D341Med (cell line): ENCODE results near the gene ZNF574.

ENCODE experiments used
- DNase-seq: peaks from one replicate; pipeline ENCODE4 v3.0.0; 2012; ENCODE audit warnings: low spot score

Gene ZNF574

DNA sequence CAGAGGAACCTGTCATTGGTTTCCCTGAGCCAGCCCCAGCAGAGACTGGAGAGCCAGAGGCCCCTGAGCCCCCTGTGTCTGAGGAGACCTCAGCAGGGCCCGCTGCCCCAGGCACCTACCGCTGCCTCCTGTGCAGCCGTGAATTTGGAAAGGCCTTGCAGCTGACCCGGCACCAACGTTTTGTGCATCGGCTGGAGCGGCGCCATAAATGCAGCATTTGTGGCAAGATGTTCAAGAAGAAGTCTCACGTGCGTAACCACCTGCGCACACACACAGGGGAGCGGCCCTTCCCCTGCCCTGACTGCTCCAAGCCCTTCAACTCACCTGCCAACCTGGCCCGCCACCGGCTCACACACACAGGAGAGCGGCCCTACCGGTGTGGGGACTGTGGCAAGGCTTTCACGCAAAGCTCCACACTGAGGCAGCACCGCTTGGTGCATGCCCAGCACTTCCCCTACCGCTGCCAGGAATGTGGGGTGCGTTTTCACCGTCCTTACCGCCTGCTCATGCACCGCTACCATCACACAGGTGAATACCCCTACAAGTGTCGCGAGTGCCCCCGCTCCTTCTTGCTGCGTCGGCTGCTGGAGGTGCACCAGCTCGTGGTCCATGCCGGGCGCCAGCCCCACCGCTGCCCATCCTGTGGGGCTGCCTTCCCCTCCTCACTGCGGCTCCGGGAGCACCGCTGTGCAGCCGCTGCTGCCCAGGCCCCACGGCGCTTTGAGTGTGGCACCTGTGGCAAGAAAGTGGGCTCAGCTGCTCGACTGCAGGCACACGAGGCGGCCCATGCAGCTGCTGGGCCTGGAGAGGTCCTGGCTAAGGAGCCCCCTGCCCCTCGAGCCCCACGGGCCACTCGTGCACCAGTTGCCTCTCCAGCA lies 4.2 kb downstream of the ZNF574 start:
- no peak for DNase-seq

- DNase-seq, result no peak
These were observed 4.9 kb downstream of the ZNF574 start for GRCh38 chr19:42080764-42081375.

DNA sequence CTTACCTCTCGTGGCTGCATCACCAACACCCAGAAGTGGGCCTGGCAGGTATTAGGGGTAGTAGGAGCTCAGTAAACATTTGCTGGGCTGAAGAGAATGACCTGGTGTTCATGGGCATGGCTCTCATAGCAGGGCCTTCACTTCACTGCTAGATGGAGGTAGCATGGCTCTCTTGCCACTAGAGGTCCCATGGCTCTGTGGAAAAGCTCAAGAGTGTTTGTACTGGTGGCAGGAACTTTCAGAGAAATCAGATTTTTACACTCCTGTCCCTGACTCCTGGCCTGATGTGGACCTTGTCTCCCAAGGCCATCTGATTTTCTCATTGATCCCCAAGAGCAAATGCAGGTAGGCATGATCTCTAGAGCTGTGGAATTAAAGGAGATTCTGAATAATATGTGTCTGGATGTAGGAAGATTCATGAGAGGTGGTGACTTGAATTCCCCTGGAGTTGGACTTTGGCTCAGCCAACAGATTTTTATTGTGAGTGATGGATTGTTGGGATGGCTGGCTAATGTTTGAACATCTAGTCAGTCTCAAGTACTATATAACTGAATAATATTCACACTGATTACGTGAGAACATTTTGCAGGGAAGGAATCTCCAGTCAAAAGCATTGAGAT lies 5.7 kb downstream of the ZNF574 start:
- DNase-seq, result peak; percentile 56

DNA sequence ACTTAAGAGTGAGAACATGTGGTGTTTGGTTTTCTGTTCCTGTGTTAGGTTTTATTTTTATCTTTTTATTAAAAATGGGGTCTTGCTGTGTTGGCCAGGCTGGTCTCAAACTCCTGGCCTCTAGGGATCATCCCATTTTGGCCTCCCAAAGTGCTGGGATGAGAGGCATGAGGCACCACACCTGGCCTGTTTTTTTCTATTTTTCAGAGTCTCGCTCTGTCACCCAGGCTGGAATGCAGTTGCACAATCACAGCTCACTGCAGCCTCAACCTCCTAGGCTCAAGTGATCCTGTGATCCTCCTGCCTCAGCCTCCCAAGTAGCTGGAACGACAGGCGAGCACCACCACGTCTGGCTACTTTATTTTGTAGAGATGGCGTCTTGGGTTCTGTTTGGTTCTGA lies 7.6 kb downstream of the ZNF574 start:
- no peak for DNase-seq

DNA sequence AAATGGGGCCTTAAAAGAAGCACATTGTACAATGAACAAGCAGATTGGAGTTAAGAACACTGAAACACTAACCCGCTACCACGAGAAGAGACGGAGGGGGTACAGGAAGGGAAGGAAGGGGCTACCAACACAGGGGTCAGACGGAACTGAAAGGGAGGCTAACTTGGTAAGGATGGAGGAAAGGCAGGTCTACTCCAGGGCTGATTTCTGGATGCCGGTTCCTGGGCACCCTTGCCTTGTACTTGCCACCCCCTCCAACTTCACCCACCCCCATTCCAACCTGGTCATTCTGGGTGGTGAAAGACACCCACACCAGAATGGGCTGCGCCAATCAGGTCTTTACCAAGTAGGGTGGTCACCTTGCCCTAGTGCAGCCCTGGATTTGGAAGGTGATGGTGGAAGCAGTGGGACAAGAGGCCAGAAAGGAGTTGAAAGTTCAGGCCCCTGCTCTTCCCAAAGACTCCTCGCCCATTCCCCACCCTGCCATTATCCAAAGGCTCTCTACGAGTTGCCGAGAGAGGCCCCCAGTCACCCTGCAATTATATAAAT lies 10.3 kb downstream of the ZNF574 start:
- DNase-seq, result no peak

GRCh38 chr19:42086770-42087550 lies 11.0 kb downstream of the ZNF574 start:
- DNase-seq, result no peak

GRCh38 chr19:42088471-42089190 lies 12.7 kb downstream of the ZNF574 start:
- no peak for DNase-seq

DNA sequence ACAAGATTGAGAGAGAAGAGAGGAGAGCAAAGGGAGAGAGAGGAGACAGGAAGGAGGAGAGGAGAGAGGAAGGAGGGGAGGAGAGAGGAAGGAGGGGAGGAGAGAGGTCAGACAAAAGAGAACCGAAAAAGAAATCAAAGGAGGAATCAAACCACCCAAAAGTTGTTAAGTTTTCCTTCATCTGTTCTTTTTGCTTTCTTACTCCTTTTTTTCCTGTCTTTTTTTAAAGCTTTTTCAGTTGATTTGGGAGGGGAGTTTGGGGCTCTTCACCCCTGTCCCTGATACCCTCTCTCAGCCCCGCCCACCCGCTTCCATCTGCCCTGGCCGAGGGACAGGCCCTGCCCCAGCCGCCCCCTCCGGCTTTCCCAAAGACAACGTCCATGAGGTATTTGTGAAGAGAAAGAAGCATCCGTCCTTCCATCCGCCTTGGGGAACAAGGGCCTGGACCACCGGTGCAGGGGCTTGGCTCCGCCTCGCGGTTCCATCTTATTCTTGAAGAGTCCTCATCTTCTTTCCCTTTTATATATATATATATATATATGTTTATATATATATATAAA lies 13.3 kb downstream of the ZNF574 start:
- no peak for DNase-seq

GRCh38 chr19:42089772-42090171 lies 13.8 kb downstream of the ZNF574 start:
- DNase-seq, result no peak

DNA sequence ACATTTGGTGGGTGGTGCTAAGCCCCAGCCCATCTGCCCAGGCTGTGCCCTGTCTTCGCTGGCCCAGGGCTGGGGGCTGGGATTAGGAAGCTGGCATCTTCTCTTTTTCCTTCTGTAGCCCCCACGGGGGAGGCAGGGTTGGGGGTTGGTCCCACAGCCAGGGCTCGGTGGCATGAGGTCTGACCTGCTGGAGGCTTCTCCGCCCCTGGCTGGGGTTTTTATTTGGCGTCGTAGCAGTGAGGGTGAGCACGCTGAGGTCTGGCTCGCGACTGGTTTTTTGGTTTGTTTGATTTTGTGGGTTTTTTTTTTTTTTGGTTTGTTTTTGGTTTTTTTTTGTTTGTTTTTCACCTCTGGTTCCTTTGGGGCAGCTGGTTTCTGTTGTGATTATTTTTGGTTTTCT lies 14.7 kb downstream of the ZNF574 start:
- DNase-seq, result peak; percentile 74

DNA sequence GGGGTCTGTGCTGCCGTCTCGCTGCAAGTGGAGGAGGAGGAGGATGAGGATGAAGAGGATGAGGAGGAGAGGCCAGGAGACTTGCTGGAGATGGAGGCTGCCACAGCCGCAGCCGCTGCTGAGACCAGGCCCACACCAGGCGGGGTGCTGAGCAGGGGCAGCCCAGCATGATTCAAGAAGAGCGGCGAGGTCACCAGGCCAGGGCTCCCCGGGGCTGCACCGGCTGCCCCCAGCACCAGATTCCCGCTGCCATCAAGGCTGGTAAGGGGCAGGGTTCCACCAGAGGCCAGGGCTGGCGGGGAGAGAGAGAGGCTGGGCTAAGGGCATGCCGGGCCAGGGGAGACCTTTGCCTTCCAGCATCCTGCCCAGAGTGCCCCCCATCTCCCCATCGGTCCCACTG lies 15.3 kb downstream of the ZNF574 start:
- DNase-seq, result no peak

GRCh38 chr19:42091742-42092141 lies 15.8 kb downstream of the ZNF574 start:
- DNase-seq, result peak; percentile 55

DNA sequence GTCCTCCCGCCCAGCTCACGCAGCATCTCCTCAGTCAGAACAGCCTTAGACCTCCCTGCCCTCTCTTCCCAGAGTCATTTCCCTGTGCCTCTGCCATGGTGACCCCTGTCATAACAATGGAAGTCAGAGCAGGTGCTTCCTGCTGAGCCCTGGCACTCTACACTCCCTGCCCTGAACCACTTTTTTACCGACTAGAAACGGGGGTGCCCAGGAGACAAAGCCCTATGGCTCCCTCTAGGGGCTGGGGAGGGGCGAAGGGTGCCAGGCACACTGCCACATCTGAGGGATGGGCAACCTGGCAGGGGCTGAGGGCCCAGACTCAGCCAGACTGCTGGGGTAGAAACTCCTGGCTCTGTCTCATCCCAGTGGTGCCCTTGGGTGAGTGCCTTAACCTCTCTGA lies 16.4 kb downstream of the ZNF574 start:
- DNase-seq, result peak; percentile 88

GRCh38 chr19:42093505-42093904 lies 17.5 kb downstream of the ZNF574 start:
- DNase-seq, result no peak

- DNase-seq, result no peak
These were observed 18.0 kb downstream of the ZNF574 start for GRCh38 chr19:42093926-42094325.

- no peak for DNase-seq
These were observed 19.3 kb downstream of the ZNF574 start for GRCh38 chr19:42095142-42095813.

GRCh38 chr19:42095814-42096230 lies 19.9 kb downstream of the ZNF574 start:
- no peak for DNase-seq

- no peak for DNase-seq
These were observed 20.4 kb downstream of the ZNF574 start for GRCh38 chr19:42096255-42096837.

DNA sequence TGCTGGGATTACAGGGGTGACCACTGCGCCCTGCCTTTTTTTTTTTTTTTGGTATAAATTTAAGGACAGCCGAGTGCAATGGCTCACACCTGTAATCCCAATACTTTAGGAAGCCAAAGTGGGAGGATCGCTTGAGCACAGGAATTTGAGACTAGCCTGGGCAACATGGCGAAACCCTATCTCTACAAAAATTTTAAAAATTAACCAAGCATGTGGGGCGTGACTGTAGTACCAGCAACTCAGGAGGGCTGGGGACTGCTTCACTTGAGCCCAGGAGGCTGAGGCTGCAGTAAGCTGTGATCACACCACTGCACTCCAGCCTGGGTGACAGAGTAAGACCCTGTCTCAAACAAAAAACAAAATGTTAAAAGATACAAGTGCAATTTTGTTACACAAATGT lies 21.5 kb downstream of the ZNF574 start:
- DNase-seq, result no peak

- DNase-seq, result no peak
These were observed 22.8 kb downstream of the ZNF574 start for GRCh38 chr19:42098781-42099180.
